Aorta (tissue), 5 donors: ENCODE data around the gene ABCC2. TPM values are rescaled to one million over a fixed set of nuclear protein-coding genes. Genes with fewer than 3 reads are reported as not detected.
A peak's percentile ranks its signal among the peaks of the same experiment; 100 is the strongest.

Source experiments
- ATAC-seq: fragments of 200-7000 bp; cut with Tn5 transposase; one replicate; pipeline ENCODE4 v1.9.1; 2022; ENCODE audit warnings: moderate library complexity; ENCODE audit not compliant: low FRiP score
- DNase-seq, 2 donors: peaks; one replicate each; pipeline ENCODE4 v3.0.0-alpha.2; 2020
- H3K27ac ChIP-seq, 2 donors: one replicate each; pipeline ENCODE4 v1.5.1; 2013; ENCODE audit warnings: low read length in 2 of 2, mild to moderate bottlenecking in 2 of 2, moderate library complexity in 2 of 2, control low read depth in 1 of 2, inconsistent platforms in 1 of 2, low read depth in 1 of 2
- H3K27me3 ChIP-seq, 2 donors: one replicate each; pipeline ENCODE4 v1.6.1; 2013; ENCODE audit warnings: control low read depth in 1 of 2, low read length in 1 of 2, mild to moderate bottlenecking in 1 of 2, moderate library complexity in 1 of 2; ENCODE audit not compliant: insufficient read depth in 2 of 2, control insufficient read depth in 1 of 2
- H3K36me3 ChIP-seq, 2 donors: one replicate each; pipeline ENCODE4 v1.6.1; 2013; ENCODE audit warnings: control low read depth in 1 of 2, low read length in 1 of 2, mild to moderate bottlenecking in 1 of 2; ENCODE audit not compliant: insufficient read depth in 2 of 2, control insufficient read depth in 1 of 2
- H3K4me1 ChIP-seq, 2 donors: one replicate each; pipeline ENCODE4 v1.6.1; 2013; ENCODE audit warnings: low read length in 2 of 2, control low read depth in 1 of 2, mild to moderate bottlenecking in 1 of 2, moderate library complexity in 1 of 2; ENCODE audit not compliant: insufficient read depth in 2 of 2, control insufficient read depth in 1 of 2
- H3K4me3 ChIP-seq, 2 donors: one replicate each; pipeline ENCODE4 v1.5.1; 2013; ENCODE audit warnings: low read length in 2 of 2, control low read depth in 1 of 2, mild to moderate bottlenecking in 1 of 2
- H3K9me3 ChIP-seq: one replicate; pipeline ENCODE4 v1.6.1; 2013; ENCODE audit warnings: mild to moderate bottlenecking, low read length; ENCODE audit not compliant: control insufficient read depth
- WGBS, 2 donors: extraction: QIAGEN DNeasy Blood & Tissue Kit; methylation state at CpG; one replicate each; pipeline ENCODE4 v1.1.7; 2013; 5-methylcytosine and 5-hydroxymethylcytosine counted together
- intact Hi-C, 2 donors: fragments of 100-400 bp; cut with DNase I; formaldehyde crosslinking; loops; one replicate each; pipeline versions ENCODE4 v1.14.2 to v1.15.0; 2022
- polyA plus RNA-seq, 2 donors: library from polyadenylated mRNA; stranded (reverse); fragments of 200-250 nt; gene quantifications; one replicate each; pipeline ENCODE4 v1.2.3, GENCODE V29; 2013
- total RNA-seq, 2 donors: library from RNA; stranded (reverse); fragmentation: NEBNext Ultra II Directional; extraction: Animal tissue kit (Norgen Biotek cat#: 25700); gene quantifications; one replicate each; pipeline ENCODE4 v1.2.1, GENCODE V29; 2021
- donor health status: healthy with polysubstance abuse.
- donor health status: Bipolar disorder and iron deficiency.
- donor health status: DM: no; HTN: no; CAD: no.
- donor health status: DM: no; HTN: no; CAD: no.
- donor health status: DM: yes; HTN: yes; CAD: no.

ABCC2 gene
- total and polyA plus RNA-seq, 4 donors = 0.33 to 4.5 (median 2.6) TPM

DNA sequence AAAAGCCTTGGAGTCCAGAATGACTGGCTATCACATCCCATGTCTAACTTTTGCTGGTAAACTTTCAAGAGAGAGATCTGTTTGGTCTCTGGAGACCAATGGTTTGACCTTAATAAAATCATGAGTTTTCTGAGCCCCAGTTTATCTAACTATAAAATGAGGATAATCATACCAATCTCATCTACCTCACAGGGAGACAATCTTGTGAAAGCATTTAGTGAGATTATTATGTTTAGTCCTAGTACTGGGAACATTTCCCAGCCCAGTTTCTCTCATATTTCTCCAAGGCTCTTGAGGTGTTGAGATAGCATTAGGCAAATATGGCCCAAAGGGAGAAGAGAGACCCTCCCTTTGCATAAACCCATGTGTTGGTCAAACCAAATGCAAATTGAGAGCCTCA is 25.8 kb downstream of the ABCC2 start:
- Histone ChIP-seq H3K36me3 (no peaks in the 10 kb centered on the region), H3K4me3 (no peak overlapping the region), H3K27me3 (no peaks in the 10 kb centered on the region), H3K9me3 (no peaks in the 10 kb centered on the region), H3K4me1 (no peaks in the 10 kb centered on the region), H3K27ac (no peak overlapping the region)
- intact Hi-C loops = no loop called here
- DNase-seq = no peak
- ATAC-seq = no peak

- no peaks in the 10 kb centered on the region for H3K9me3 ChIP-seq
- no peaks in the 10 kb centered on the region for H3K27me3 ChIP-seq
- H3K36me3 ChIP-seq = no peaks in the 10 kb centered on the region
- ATAC-seq (no peak), DNase-seq (no peak)
- WGBS, 2 donors = 75 to 76% methylated on average over 2 of the region's 2 CpGs
- intact Hi-C loops = no loop called here
- H3K4me1 ChIP-seq = no peaks in the 10 kb centered on the region
- H3K4me3 ChIP-seq = no peak overlapping the region
- no peak overlapping the region for H3K27ac ChIP-seq
Measured at GRCh38 chr10:99809481-99809880, 27.0 kb downstream of the ABCC2 start.

DNA sequence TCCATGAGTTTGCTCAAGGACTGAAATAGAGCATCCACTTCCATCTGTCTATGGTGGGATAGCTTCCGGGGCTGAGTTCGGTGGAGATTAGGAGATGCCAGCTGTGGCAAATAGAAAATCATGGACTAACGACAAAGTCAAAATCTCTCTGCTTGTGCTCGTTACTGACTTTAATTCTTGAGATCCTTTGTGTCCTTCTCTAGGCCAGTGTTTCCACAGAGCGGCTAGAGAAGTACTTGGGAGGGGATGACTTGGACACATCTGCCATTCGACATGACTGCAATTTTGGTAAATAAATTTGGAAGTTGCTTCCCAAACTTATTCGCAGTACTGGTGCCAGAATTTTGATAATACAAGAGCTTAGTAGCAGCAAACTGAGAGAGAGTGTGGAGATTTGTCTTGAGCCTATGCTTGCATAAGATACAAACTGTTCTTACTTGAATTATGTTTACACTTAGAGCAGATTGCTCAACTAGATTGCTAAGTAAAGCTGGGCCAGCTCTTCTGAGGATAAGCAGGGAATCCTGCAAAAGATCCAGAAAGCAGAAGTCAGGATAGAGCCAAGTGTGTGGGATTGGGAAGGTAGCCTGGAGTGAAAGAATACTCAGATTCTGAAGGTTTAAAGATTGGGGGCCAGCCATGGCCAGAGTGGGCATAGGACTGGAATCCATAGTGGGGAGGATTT is 27.6 kb downstream of the ABCC2 start:
- Histone ChIP-seq H3K4me1 (no peaks in the 10 kb centered on the region), H3K9me3 (no peaks in the 10 kb centered on the region), H3K4me3 (no peak overlapping the region), H3K27me3 (no peaks in the 10 kb centered on the region), H3K27ac (no peak overlapping the region), H3K36me3 (no peaks in the 10 kb centered on the region)
- DNase-seq (no peak), ATAC-seq (peak; percentile 81)
- 93 to 97% methylated on average over 7 of the region's 7 CpGs for WGBS, 2 donors
- intact Hi-C loops = no loop called here

- ATAC-seq = no peak
- no peaks in the 10 kb centered on the region for H3K27me3 ChIP-seq
- no peak for DNase-seq
- no peaks in the 10 kb centered on the region for H3K4me1 ChIP-seq
- intact Hi-C loops = no loop called here
- no peak overlapping the region for H3K27ac ChIP-seq
- H3K9me3 ChIP-seq = no peaks in the 10 kb centered on the region
- 59 to 63% methylated on average over 2 of the region's 2 CpGs for WGBS, 2 donors
- no peak overlapping the region for H3K4me3 ChIP-seq
- H3K36me3 ChIP-seq = no peaks in the 10 kb centered on the region
Measured at GRCh38 chr10:99812177-99812576, 29.7 kb downstream of the ABCC2 start.

DNA sequence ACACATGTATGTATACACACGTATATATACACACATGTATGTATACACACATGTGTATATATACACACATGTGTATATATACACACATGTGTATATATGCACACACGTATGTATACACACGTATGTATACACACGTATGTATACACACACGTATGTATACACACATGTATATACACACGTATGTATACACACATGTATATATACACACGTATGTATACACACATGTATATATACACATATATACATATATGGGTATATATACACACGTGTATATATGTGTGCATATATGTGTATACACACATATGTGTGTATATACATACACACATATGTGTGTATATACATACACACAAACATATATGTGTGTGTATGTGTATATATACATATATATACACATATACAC is 31.7 kb downstream of the ABCC2 start:
- ATAC-seq (no peak), DNase-seq (no peak)
- H3K4me1 ChIP-seq = no peaks in the 10 kb centered on the region
- no peaks in the 10 kb centered on the region for H3K27me3 ChIP-seq
- H3K36me3 ChIP-seq = no peaks in the 10 kb centered on the region
- H3K9me3 ChIP-seq = no peaks in the 10 kb centered on the region
- WGBS, 2 donors = 90 to 91% methylated on average over 6 to 8 of the region's 8 CpGs
- no peak overlapping the region for H3K4me3 ChIP-seq
- H3K27ac ChIP-seq = no peak overlapping the region
- intact Hi-C loops = no loop called here

DNA sequence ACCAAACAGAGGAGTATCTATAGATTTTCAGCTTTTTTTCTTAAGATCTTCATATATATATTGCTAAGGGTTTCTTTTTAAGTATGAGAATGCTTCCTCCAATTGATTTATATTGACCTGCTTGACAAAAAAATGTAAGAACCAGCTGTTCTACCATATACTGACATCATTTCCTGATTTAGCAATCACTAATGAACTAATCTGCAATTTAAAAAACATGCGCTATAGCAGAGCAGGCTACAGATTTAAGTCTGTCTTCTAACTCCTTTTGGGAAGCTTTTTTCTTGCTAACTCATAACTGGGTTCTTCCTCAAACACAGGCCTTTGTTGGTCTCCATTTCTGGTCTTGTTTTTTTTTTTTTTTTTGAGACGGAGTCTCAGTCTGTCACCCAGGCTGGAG is 33.2 kb downstream of the ABCC2 start:
- 86 to 89% methylated on average over 1 to 2 of the region's 2 CpGs for WGBS, 2 donors
- H3K4me1 ChIP-seq = no peaks in the 10 kb centered on the region
- no peaks in the 10 kb centered on the region for H3K9me3 ChIP-seq
- intact Hi-C loops = no loop called here
- H3K36me3 ChIP-seq = no peaks in the 10 kb centered on the region
- DNase-seq (no peak), ATAC-seq (no peak)
- no peak overlapping the region for H3K27ac ChIP-seq
- H3K27me3 ChIP-seq = no peaks in the 10 kb centered on the region
- H3K4me3 ChIP-seq = no peak overlapping the region

DNA sequence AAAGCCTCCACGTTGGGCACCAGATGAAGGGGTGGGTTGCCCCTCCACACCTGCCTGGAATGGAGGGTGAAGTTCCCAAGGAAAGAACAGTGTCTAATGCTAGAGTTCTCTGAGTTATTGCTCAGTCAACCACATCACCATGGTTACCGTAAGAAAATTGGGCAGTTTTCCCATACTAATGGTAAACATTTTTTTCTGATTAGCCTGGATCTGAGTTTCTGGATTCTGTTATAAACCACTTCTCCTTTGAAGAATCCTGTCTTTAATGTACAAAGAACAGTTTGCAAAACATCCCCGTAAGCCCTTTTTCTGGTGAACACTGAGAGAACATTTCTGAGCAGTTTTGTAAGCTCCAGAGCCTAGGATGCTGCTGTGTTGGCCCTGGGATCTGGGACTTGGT is 45.5 kb downstream of the ABCC2 start:
- Histone ChIP-seq H3K27me3 (no peaks in the 10 kb centered on the region), H3K9me3 (no peaks in the 10 kb centered on the region), H3K36me3 (no peaks in the 10 kb centered on the region), H3K27ac (no peak overlapping the region), H3K4me1 (no peaks in the 10 kb centered on the region), H3K4me3 (no peak overlapping the region)
- intact Hi-C loops = no loop called here
- DNase-seq (no peak), ATAC-seq (no peak)
- 83 to 87% methylated on average over 3 of the region's 3 CpGs for WGBS, 2 donors

- no peak for ATAC-seq
- no peak overlapping the region for H3K4me3 ChIP-seq
- WGBS, 2 donors = 80 to 89% methylated on average over 2 of the region's 2 CpGs
Measured at GRCh38 chr10:99828464-99828863, 46.0 kb downstream of the ABCC2 start.

GRCh38 chr10:99832439-99832838 is 50.0 kb downstream of the ABCC2 start:
- Histone ChIP-seq H3K4me1 (no peaks in the 10 kb centered on the region), H3K9me3 (no peaks in the 10 kb centered on the region), H3K4me3 (no peak overlapping the region), H3K27me3 (no peaks in the 10 kb centered on the region), H3K27ac (no peak overlapping the region), H3K36me3 (no peaks in the 10 kb centered on the region)
- 72 to 83% methylated on average over 2 of the region's 2 CpGs for WGBS, 2 donors
- intact Hi-C loops = no loop called here
- DNase-seq (no peak), ATAC-seq (no peak)

More at GRCh38 chr10:99828464-99828863, 46.0 kb downstream of the ABCC2 start:
- Histone ChIP-seq H3K4me1 (no peaks in the 10 kb centered on the region), H3K27me3 (no peaks in the 10 kb centered on the region), H3K27ac (no peak overlapping the region), H3K36me3 (no peaks in the 10 kb centered on the region), H3K9me3 (no peaks in the 10 kb centered on the region)
- intact Hi-C loops = no loop called here
- no peak for DNase-seq
